GM23338 (cell line): ENCODE data around the gene DNAJB6. TPM values are rescaled to one million over a fixed set of nuclear protein-coding genes. Genes with fewer than 3 reads are reported as not detected.

Source experiments
- ATAC-seq: fragments of 200-7000 bp; cut with Tn5 transposase; 3 replicates; pipeline ENCODE4 v1.9.1; 2020
- DNase-seq: peaks from one replicate; pipeline ENCODE4 v3.0.0-alpha.2; 2015; ENCODE audit warnings: low spot score
- H2AFZ ChIP-seq: fragments of 200-600 bp; sonication (generic); 2 replicates; pipeline ENCODE4 v1.8.0; 2016; ENCODE audit warnings: antibody characterized with exemption, mild to moderate bottlenecking, moderate library complexity
- H3F3A ChIP-seq: fragments of 200-600 bp; sonication (generic); replicated peaks from 2 replicates; pipeline ENCODE4 v1.8.0; 2017; ENCODE audit warnings: antibody characterized with exemption, mixed run types, low read depth
- H3K27ac ChIP-seq: fragments of 200-600 bp; sonication (generic); 2 replicates; pipeline ENCODE4 v1.6.1; 2016; ENCODE audit warnings: low read depth
- H3K27me3 ChIP-seq: fragments of 200-600 bp; sonication (generic); 2 replicates; pipeline ENCODE4 v1.8.0; 2016; ENCODE audit warnings: mild to moderate bottlenecking, mixed run types, moderate library complexity; ENCODE audit not compliant: insufficient read depth
- H3K36me3 ChIP-seq: fragments of 200-600 bp; sonication (generic); 2 replicates; pipeline ENCODE4 v1.8.0; 2016; ENCODE audit warnings: mild to moderate bottlenecking; ENCODE audit not compliant: insufficient read depth
- H3K4me1 ChIP-seq: fragments of 200-600 bp; sonication (generic); 2 replicates; pipeline ENCODE4 v1.8.0; 2016; ENCODE audit warnings: mild to moderate bottlenecking, moderate library complexity; ENCODE audit not compliant: insufficient read depth
- H3K4me2 ChIP-seq: fragments of 200-600 bp; sonication (generic); 2 replicates; pipeline ENCODE4 v1.7.1; 2017; ENCODE audit warnings: mixed run types
- H3K4me3 ChIP-seq: fragments of 200-600 bp; sonication (generic); 2 replicates; pipeline ENCODE4 v1.6.1; 2016; ENCODE audit warnings: mixed run types
- H3K79me2 ChIP-seq: fragments of 200-600 bp; sonication (generic); replicated peaks from 2 replicates; pipeline ENCODE4 v1.8.0; 2017; ENCODE audit warnings: mild to moderate bottlenecking; ENCODE audit not compliant: insufficient read depth
- H3K9me2 ChIP-seq: fragments of 200-600 bp; sonication (generic); 2 replicates; pipeline ENCODE4 v1.8.0; 2017; ENCODE audit not compliant: insufficient read depth
- H4K20me1 ChIP-seq: fragments of 200-600 bp; sonication (generic); replicated peaks from 2 replicates; pipeline ENCODE4 v1.8.0; 2017; ENCODE audit warnings: mild to moderate bottlenecking; ENCODE audit not compliant: insufficient read depth
- H3K27ac Mint-ChIP-seq: 2 replicates; pipeline ENCODE4 v1.8.0; 2020; ENCODE audit warnings: inconsistent platforms, mild to moderate bottlenecking, moderate library complexity, mixed read lengths
- H3K27me3 Mint-ChIP-seq: 3 replicates; pipeline ENCODE4 v1.8.0; 2022; ENCODE audit warnings: low read depth, mild to moderate bottlenecking, moderate library complexity, mixed read lengths, inconsistent platforms; ENCODE audit not compliant: insufficient read depth, poor library complexity
- H3K36me3 Mint-ChIP-seq: 3 replicates; pipeline ENCODE4 v1.8.0; 2021; ENCODE audit warnings: low read depth, mild to moderate bottlenecking, inconsistent platforms, moderate library complexity, mixed read lengths
- H3K4me1 Mint-ChIP-seq: 3 replicates; pipeline ENCODE4 v1.8.0; 2020; ENCODE audit warnings: mild to moderate bottlenecking, inconsistent platforms, mixed read lengths
- H3K4me3 Mint-ChIP-seq: 3 replicates; pipeline ENCODE4 v1.8.0; 2021; ENCODE audit warnings: moderate library complexity, mild to moderate bottlenecking, inconsistent platforms, mixed read lengths
- H3K9me3 Mint-ChIP-seq: 3 replicates; pipeline ENCODE4 v1.8.0; 2020; ENCODE audit warnings: moderate library complexity, mild to moderate bottlenecking, inconsistent platforms, mixed read lengths
- CREB1 ChIP-seq: fragments of 250-450 bp; sonication (Bioruptor Pico); IDR thresholded peaks from 2 replicates; pipeline ENCODE4 v1.5.0; 2020; ENCODE audit warnings: low read depth, mild to moderate bottlenecking, moderate library complexity
- CTCF ChIP-seq, 2 experiments: fragments of 200-600 bp in 1 of 2; sonication (generic) in 1 of 2; conservative IDR thresholded peaks; 2 replicates each; pipeline versions ENCODE4 v1.5.1 to v1.6.1; 2016 to 2017; ENCODE audit warnings: antibody characterized with exemption in 2 of 2, low read depth in 2 of 2, mild to moderate bottlenecking in 2 of 2, moderate library complexity in 1 of 2
- ETS1 ChIP-seq: IDR thresholded peaks from 2 replicates; pipeline ENCODE4 v1.6.1; 2016; ENCODE audit warnings: antibody characterized with exemption
- EZH2phosphoT487 ChIP-seq: fragments of 200-600 bp; sonication (generic); IDR thresholded peaks from one replicate; pipeline ENCODE4 v1.8.1; 2018; ENCODE audit warnings: antibody characterized with exemption; ENCODE audit not compliant: unreplicated experiment
- JUNB ChIP-seq: IDR thresholded peaks from one replicate; pipeline ENCODE4 v1.6.1; 2016; ENCODE audit warnings: antibody characterized with exemption; ENCODE audit not compliant: unreplicated experiment
- NANOG ChIP-seq: IDR thresholded peaks from 2 replicates; pipeline ENCODE4 v1.6.1; 2016; ENCODE audit warnings: antibody characterized with exemption, borderline replicate concordance
- POLR2AphosphoS5 ChIP-seq: IDR thresholded peaks from 2 replicates; pipeline ENCODE4 v1.6.1; 2016; ENCODE audit warnings: antibody characterized with exemption, low read depth
- REST ChIP-seq: IDR thresholded peaks from one replicate; pipeline ENCODE4 v1.6.1; 2018; ENCODE audit warnings: antibody characterized with exemption; ENCODE audit not compliant: unreplicated experiment
- STAT1 ChIP-seq: IDR thresholded peaks from one replicate; pipeline ENCODE4 v1.6.1; 2016; ENCODE audit warnings: antibody characterized with exemption; ENCODE audit not compliant: unreplicated experiment
- ZNF114 ChIP-seq: fragments of 250-450 bp; sonication (Bioruptor Pico); IDR thresholded peaks from 2 replicates; pipeline ENCODE4 v1.5.0; 2020; ENCODE audit warnings: mild to moderate bottlenecking, moderate library complexity
- ZNF331 ChIP-seq: fragments of 250-450 bp; sonication (Bioruptor Pico); IDR thresholded peaks from 2 replicates; pipeline ENCODE4 v1.5.0; 2020; ENCODE audit warnings: low read depth, mild to moderate bottlenecking, moderate library complexity
- polyA plus RNA-seq: library from polyadenylated mRNA; unstranded; fragments of >200 nt; fragmentation: Nextera tagmentation; extraction: Ambion mirVana; gene quantifications from 2 replicates; pipeline ENCODE4 v1.2.1, GENCODE V29; 2016
- total RNA-seq: library from RNA; depleted of rRNA; stranded (reverse); fragments of >200 nt; shearing (Covaris generic); gene quantifications from 2 replicates; pipeline ENCODE4 v1.2.3, GENCODE V29; 2014

DNAJB6 gene
- total and polyA plus RNA-seq, 2 experiments from 2014 or later: 308 to 322 TPM

GRCh38 chr7:157438121-157439025 is 101.6 kb downstream of the DNAJB6 start:
- Mint-ChIP-seq H3K4me1 (no peaks in the 10 kb centered on the region; the same call in 2 of the 3 replicates), H3K27ac (no peak overlapping the region), H3K36me3 (peaks cover 25% of the 10 kb centered on the region), H3K4me3 (no peak overlapping the region), H3K27me3 (peaks cover 18% of the 10 kb centered on the region), H3K9me3 (peaks cover 79% of the 10 kb centered on the region)
- no peak overlapping the region for H3K4me2 ChIP-seq
- H3K36me3 ChIP-seq: no peaks in the 10 kb centered on the region
- H2AFZ ChIP-seq: no peak overlapping the region
- no peaks in the 10 kb centered on the region for H3K27me3 ChIP-seq
- no peaks in the 10 kb centered on the region for H4K20me1 ChIP-seq
- no peak overlapping the region for H3K4me3 ChIP-seq
- no peaks in the 10 kb centered on the region for H3K79me2 ChIP-seq
- H3F3A ChIP-seq: 0 out of 2 replicates have a peak, but pooled peaks cover 4% of the 10 kb centered on the region
- TF ChIP-seq CREB1 (CRISPR knock-in tag): no peak
- TF ChIP-seq NANOG: no peak
- TF ChIP-seq EZH2phosphoT487: no peak
- no peak for TF ChIP-seq ETS1
- no peak for TF ChIP-seq JUNB
- H3K9me2 ChIP-seq: no peaks in the 10 kb centered on the region
- no peak for ATAC-seq
- H3K27ac ChIP-seq: no peak overlapping the region
- no peaks in the 10 kb centered on the region for H3K4me1 ChIP-seq
- no peak for DNase-seq

GRCh38 chr7:157439149-157439548 is 102.3 kb downstream of the DNAJB6 start:
- peaks cover 79% of the 10 kb centered on the region for H3K9me3 Mint-ChIP-seq
- peaks cover 16% of the 10 kb centered on the region for H3K27me3 Mint-ChIP-seq
- H3K4me1 Mint-ChIP-seq: no peaks in the 10 kb centered on the region; the same call in 2 of the 3 replicates
- H3K36me3 Mint-ChIP-seq: peaks cover 25% of the 10 kb centered on the region
- H3K4me1 ChIP-seq: no peaks in the 10 kb centered on the region
- no peaks in the 10 kb centered on the region for H3K9me2 ChIP-seq
- H3K4me3 ChIP-seq: no peak overlapping the region
- H3K79me2 ChIP-seq: no peaks in the 10 kb centered on the region
- no peak overlapping the region for H3K27ac ChIP-seq
- no peak overlapping the region for H3K27ac Mint-ChIP-seq
- H3K27me3 ChIP-seq: no peaks in the 10 kb centered on the region
- no peak overlapping the region for H2AFZ ChIP-seq
- DNase-seq (no peak), ATAC-seq (no peak)
- no peaks in the 10 kb centered on the region for H4K20me1 ChIP-seq
- H3K4me2 ChIP-seq: no peak overlapping the region
- no peaks in the 10 kb centered on the region for H3F3A ChIP-seq
- no peak overlapping the region for H3K4me3 Mint-ChIP-seq
- no peaks in the 10 kb centered on the region for H3K36me3 ChIP-seq
- TF ChIP-seq NANOG (no peak), CTCF (conservative IDR thresholded peaks at IDR 0.05; ENCODE audit: low read depth in 2 of 2) (no peak), REST (no peak), ETS1 (no peak), ZNF114 (CRISPR knock-in tag) (no peak), EZH2phosphoT487 (no peak), ZNF331 (CRISPR knock-in tag) (no peak), CREB1 (CRISPR knock-in tag) (no peak), POLR2AphosphoS5 (no peak), STAT1 (no peak)
